GM18519 (cell line): ENCODE measurements around the gene USP34.
A peak's percentile ranks its signal among the peaks of the same experiment; 100 is the strongest.
"Not testable (repeated sequence)": the region's sequence is repeated elsewhere in the genome, so short reads cannot be mapped to it uniquely, and the experiment has no call there.

ENCODE experiments used
- ATAC-seq: cut with Tn5 transposase; IDR thresholded peaks from one replicate; pipeline ENCODE4 v1.9.1; 2021; ENCODE audit warnings: mild to moderate bottlenecking, moderate library complexity; ENCODE audit not compliant: unreplicated experiment, low FRiP score

Gene USP34

GRCh38 chr2:61165946-61166345 lies 304.9 kb downstream of the USP34 start:
- ATAC-seq: no peak

GRCh38 chr2:61165082-61165481 lies 305.8 kb downstream of the USP34 start:
- ATAC-seq: not testable (repeated sequence)

GRCh38 chr2:61162721-61163120 lies 308.2 kb downstream of the USP34 start:
- ATAC-seq: no peak

- ATAC-seq: no peak
These were observed 309.0 kb downstream of the USP34 start, which contains the start of gene C2orf74 for GRCh38 chr2:61161888-61162287. C2orf74 (plus strand) TSS chr2:61162188; CDS start chr2:61162515, 327 bp downstream.

GRCh38 chr2:61158356-61158955 lies 312.4 kb downstream of the USP34 start:
- no peak for ATAC-seq

- no peak for ATAC-seq
These were observed 313.4 kb downstream of the USP34 start for GRCh38 chr2:61157371-61158003.

- no peak for ATAC-seq
These were observed 319.5 kb downstream of the USP34 start for GRCh38 chr2:61151436-61151835.

- no peak for ATAC-seq
These were observed 321.8 kb downstream of the USP34 start for GRCh38 chr2:61149074-61149473.

- ATAC-seq: not testable (repeated sequence)
These were observed 322.8 kb downstream of the USP34 start for GRCh38 chr2:61148091-61148490.

- no peak for ATAC-seq
These were observed 324.9 kb downstream of the USP34 start for GRCh38 chr2:61145990-61146389.

GRCh38 chr2:61144697-61145268 lies 326.1 kb downstream of the USP34 start:
- ATAC-seq: peak; percentile 93

- no peak for ATAC-seq
These were observed 329.7 kb downstream of the USP34 start for GRCh38 chr2:61141151-61141550.

GRCh38 chr2:61138859-61139258 lies 332.0 kb downstream of the USP34 start:
- no peak for ATAC-seq
